GM12891 (cell line): Measurements from ENCODE around the gene GBP7.

Experiments used
- DNase-seq: peaks from one replicate; pipeline ENCODE4 v3.0.0; 2011; ENCODE audit warnings: low spot score; ENCODE audit not compliant: insufficient read length
- FAIRE-seq: peaks from 2 replicates; lab custom pipeline; 2011; peaks lifted over from hg19 to GRCh38; lab: Jason Lieb, UNC
- PAX5 ChIP-seq: IDR thresholded peaks from 2 replicates; pipeline ENCODE4 v1.6.1; 2011; ENCODE audit warnings: low read length, moderate library complexity, mild to moderate bottlenecking; ENCODE audit not compliant: insufficient read depth, severe bottlenecking
- POLR2A ChIP-seq: IDR thresholded peaks from 2 replicates; pipeline ENCODE4 v1.6.1; 2011; ENCODE audit warnings: low read depth, low read length, control low read depth
- POLR2AphosphoS5 ChIP-seq: IDR thresholded peaks from 2 replicates; pipeline ENCODE4 v1.6.1; 2011; ENCODE audit warnings: low read depth, low read length, control low read depth
- POU2F2 ChIP-seq: IDR thresholded peaks from 2 replicates; pipeline ENCODE4 v1.6.1; 2011; ENCODE audit warnings: low read depth, mild to moderate bottlenecking, control low read depth, low read length, moderate library complexity
- SPI1 ChIP-seq: IDR thresholded peaks from 2 replicates; pipeline ENCODE4 v1.6.1; 2011; ENCODE audit warnings: low read depth, low read length, control low read depth
- TAF1 ChIP-seq: IDR thresholded peaks from 2 replicates; pipeline ENCODE4 v1.6.1; 2011; ENCODE audit warnings: low read depth, low read length, control low read depth

The GBP7 gene

DNA sequence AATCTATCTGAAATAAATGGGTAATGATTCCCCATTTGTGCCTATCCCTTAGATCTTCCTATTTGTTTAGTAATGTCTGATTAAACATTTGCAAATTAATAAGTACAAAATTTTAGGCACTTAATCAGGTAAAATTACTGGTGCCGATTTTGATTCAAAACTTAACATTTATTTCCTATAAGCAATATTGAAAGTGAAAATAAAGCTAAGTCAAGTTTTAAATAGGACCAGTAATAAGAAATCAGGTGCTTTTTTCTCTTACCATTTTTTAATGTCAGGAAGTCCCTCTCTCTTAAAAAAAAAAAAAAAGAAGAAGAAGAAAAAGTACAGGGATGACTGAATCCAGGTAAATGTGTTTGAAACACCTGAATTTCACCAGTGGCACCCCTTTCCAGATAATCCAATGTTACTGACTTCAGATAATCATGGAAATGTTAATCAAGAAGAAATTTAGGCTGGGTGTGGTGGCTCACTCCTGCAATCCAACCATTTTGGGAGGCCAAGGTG, 23.8 kb upstream of the GBP7 start:
- no peak for DNase-seq
- TF ChIP-seq PAX5 (no peak), POLR2A (no peak), POU2F2 (no peak), POLR2AphosphoS5 (no peak), SPI1 (no peak), TAF1 (no peak)
- no peak for FAIRE-seq

DNA sequence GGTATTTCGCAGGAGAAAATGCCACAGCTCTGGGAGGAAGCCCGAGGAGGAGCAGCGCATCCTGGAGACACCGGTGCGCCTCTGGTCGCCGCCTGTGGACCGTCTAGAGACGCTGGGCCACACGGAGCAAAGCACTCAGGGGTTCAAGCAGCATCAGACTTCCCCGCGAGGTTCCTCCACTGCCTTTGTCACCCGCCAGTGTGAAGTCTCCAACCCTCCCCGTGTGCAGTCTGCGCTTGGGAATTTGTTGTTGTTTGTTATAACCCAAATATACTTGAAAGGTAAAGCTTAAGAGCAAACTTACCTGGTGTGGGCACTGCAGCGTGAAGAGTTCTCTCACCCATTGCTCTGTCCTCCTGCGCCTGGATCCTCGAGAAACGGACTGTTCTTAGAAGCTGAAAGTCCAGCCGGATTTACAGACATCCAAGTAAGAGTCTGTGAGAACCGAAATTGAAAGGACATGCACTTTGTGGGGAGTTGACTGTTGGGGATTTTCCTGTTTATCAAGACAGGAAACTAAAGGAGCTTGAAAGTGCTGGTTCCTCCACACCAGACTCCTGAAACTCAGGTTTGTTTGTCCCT, 22.8 kb upstream of the GBP7 start, which contains the start of gene GBP4:
GBP4 (minus strand) TSS at position 452 of the 582 bp plus-strand sequence; CDS start at position 344, 108 bp downstream.
- TF ChIP-seq POLR2A: 0 out of 2 replicates have a peak, but pooled peaks have one; percentile 46
- TF ChIP-seq SPI1: peak; percentile 48; the same call in 1 of the 2 replicates
- 0 out of 2 replicates have a peak, but pooled peaks have one; percentile 33 for TF ChIP-seq POLR2AphosphoS5
- TF ChIP-seq PAX5: no peak
- TF ChIP-seq POU2F2: no peak
- TF ChIP-seq TAF1: 0 out of 2 replicates have a peak, but pooled peaks have one; percentile 41
- FAIRE-seq: no peak

DNA sequence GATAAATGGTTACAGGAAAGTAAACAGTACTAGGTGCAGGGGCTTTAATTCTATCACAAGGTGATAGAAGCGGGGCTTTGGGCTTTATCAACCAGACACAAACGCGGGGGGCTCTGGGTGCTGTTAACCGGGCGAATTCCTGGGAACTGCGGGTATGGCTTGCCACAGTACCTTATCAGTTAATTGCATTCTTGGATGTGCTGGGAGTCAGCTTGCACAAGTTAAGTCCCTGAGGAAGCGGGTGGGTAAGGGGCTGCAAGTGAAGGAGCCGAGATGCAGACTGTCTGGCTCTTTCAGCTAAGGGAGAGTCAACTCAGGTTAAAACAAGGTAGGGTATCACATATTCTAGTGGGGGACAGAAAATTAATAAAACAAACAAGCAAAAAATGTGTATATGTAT, 22.3 kb upstream of the GBP7 start:
- DNase-seq: no peak
- peak; percentile 5 for FAIRE-seq
- TF ChIP-seq PAX5: no peak
- TF ChIP-seq POLR2AphosphoS5: no peak
- no peak for TF ChIP-seq POLR2A
- TF ChIP-seq SPI1: no peak
- no peak for TF ChIP-seq POU2F2
- no peak for TF ChIP-seq TAF1

More for the DNA sequence above, 22.8 kb upstream of the GBP7 start, which contains the start of gene GBP4:
- DNase-seq: no peak

DNA sequence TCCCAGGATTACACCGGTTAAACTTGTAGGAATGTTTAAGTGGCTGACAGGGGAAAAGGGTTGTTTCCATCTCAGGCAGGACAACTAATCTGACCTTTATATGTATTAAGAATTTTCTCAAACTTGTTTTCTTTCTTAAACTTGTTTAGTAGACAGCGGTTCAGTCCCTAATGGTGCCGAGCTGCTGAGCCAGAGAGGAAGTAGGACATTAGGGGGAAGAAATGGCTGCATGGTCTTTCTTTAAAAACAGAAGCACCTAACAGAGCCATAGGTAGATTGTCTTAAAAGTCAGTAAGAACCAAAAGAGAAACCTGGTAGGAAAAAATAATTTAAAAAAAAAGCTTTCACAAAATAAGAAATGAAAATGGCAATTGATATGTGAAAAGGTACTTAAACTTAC, 19.7 kb upstream of the GBP7 start:
- FAIRE-seq: no peak
- no peak for DNase-seq
- TF ChIP-seq POU2F2 (no peak), POLR2AphosphoS5 (no peak), POLR2A (no peak), SPI1 (peak; percentile 65), PAX5 (no peak), TAF1 (no peak)

DNA sequence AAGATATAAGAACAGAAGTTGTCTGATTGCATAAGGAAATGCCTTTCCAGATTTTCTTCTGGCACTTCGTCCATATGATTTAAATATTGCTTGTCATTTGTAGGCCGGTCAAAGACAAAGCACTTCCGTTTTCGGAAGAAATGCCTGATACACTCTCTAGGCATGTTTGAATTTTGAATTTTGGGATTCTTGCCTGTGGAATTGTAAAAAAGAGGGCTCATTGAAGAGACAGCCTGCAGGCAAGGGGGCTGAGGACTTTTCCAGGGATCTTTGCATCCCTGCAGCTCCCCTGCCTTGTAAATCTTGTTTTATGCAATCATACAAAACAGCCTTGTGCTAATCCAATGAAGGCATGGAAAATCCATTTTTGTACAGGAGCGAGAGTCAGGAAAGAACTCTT, 15.5 kb upstream of the GBP7 start:
- TF ChIP-seq TAF1: no peak
- FAIRE-seq (no peak), DNase-seq (no peak)

DNA sequence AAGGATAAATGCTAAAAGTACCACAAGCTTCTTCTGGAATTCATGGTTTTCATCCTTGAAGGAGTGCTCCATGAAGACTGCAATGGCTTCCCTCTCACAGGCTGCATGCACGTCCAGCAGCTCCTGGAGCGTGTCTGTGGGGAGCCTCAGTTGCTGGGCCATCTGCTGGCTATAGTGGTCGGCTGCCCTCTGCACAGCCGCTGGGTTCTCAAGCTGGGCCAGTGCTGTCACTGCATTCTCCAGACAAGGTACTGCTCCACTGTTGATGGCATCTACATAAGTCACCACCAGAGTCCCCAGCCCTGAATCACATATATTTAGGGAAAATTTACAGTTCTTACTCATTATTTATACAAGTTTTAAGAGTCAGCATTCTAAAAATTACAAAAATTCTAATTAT, 14.2 kb upstream of the GBP7 start:
- FAIRE-seq (no peak), DNase-seq (no peak)
- TF ChIP-seq TAF1: no peak
- TF ChIP-seq POU2F2: no peak
- no peak for TF ChIP-seq SPI1
- no peak for TF ChIP-seq PAX5
- TF ChIP-seq POLR2A: no peak
- no peak for TF ChIP-seq POLR2AphosphoS5

DNA sequence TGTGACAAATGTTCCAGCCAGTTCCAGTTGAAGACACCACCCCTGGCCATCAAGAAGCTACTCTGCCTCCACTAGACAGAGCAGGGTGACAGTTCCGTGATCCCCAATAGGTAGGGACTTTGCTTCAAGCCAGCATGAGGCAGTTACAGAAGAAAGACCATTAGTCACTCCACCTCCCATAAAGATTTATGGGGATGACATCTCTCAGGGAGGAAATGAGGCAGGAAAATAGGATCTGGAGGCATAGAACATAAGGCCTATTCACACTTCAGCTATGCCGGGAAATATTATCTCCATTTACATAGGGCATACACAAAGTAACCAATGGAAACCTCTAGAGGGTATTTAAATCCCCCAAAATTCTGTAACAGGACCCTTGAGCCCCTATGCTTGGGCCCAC, 3.5 kb upstream of the GBP7 start:
- DNase-seq: no peak
- no peak for FAIRE-seq
- TF ChIP-seq POLR2A (no peak), POLR2AphosphoS5 (no peak), PAX5 (no peak), SPI1 (no peak), POU2F2 (no peak), TAF1 (no peak)

DNA sequence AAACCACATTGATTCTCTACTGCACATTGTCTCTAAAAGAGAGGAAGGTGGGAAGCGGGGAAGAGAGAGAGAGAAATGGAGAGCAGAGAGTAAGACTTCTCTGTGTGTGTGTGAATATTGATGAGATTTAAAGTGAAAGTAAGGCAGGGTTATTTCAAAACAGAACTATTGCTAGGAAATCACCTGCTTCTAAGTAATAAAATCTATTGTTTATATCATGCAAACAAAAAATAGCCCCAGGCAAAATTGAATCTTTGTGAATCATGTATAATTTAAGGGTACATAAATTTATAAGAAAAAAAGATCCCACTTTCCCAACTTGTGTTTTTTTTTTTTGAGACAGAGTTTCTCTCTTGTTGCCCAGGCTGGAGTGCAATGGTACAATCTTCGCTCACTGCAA, 1.2 kb upstream of the GBP7 start:
- DNase-seq (no peak), FAIRE-seq (no peak)
- no peak for TF ChIP-seq PAX5
- TF ChIP-seq POLR2A: no peak

DNA sequence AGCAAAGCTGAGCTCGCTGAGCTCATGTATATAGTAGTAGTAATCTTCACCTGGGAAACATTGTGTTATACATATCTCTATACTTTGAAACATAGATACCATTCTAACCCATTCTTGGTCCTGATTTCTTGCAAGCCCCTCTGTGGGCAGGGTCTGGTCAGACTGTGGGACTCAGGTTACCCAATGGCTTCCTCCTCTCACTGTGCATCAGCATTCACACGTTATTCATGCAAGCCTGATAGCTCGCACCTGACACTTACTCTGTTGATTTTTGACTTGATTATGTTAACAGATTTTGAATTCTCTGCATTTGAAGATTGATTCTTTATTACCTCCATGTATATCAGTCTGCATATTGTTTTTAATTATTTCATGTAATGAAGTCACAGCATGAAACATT, 1.3 kb downstream of the GBP7 start:
- TF ChIP-seq POU2F2 (no peak), SPI1 (no peak), POLR2A (no peak), PAX5 (no peak), POLR2AphosphoS5 (no peak), TAF1 (no peak)
- DNase-seq: no peak

More for the DNA sequence above, 1.3 kb downstream of the GBP7 start:
- FAIRE-seq: no peak
